Activated T-cell treated with anti-CD3 and anti-CD28 coated beads, Interleukin-2, amount 50 U/mL, for 1 hour (primary cell): ENCODE data around the gene RIN3.

Experiments used
- DNase-seq: peaks from one replicate; pipeline ENCODE4 v3.0.0-alpha.2; 2020

Gene RIN3, protein sequence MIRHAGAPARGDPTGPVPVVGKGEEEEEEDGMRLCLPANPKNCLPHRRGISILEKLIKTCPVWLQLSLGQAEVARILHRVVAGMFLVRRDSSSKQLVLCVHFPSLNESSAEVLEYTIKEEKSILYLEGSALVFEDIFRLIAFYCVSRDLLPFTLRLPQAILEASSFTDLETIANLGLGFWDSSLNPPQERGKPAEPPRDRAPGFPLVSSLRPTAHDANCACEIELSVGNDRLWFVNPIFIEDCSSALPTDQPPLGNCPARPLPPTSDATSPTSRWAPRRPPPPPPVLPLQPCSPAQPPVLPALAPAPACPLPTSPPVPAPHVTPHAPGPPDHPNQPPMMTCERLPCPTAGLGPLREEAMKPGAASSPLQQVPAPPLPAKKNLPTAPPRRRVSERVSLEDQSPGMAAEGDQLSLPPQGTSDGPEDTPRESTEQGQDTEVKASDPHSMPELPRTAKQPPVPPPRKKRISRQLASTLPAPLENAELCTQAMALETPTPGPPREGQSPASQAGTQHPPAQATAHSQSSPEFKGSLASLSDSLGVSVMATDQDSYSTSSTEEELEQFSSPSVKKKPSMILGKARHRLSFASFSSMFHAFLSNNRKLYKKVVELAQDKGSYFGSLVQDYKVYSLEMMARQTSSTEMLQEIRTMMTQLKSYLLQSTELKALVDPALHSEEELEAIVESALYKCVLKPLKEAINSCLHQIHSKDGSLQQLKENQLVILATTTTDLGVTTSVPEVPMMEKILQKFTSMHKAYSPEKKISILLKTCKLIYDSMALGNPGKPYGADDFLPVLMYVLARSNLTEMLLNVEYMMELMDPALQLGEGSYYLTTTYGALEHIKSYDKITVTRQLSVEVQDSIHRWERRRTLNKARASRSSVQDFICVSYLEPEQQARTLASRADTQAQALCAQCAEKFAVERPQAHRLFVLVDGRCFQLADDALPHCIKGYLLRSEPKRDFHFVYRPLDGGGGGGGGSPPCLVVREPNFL

DNA sequence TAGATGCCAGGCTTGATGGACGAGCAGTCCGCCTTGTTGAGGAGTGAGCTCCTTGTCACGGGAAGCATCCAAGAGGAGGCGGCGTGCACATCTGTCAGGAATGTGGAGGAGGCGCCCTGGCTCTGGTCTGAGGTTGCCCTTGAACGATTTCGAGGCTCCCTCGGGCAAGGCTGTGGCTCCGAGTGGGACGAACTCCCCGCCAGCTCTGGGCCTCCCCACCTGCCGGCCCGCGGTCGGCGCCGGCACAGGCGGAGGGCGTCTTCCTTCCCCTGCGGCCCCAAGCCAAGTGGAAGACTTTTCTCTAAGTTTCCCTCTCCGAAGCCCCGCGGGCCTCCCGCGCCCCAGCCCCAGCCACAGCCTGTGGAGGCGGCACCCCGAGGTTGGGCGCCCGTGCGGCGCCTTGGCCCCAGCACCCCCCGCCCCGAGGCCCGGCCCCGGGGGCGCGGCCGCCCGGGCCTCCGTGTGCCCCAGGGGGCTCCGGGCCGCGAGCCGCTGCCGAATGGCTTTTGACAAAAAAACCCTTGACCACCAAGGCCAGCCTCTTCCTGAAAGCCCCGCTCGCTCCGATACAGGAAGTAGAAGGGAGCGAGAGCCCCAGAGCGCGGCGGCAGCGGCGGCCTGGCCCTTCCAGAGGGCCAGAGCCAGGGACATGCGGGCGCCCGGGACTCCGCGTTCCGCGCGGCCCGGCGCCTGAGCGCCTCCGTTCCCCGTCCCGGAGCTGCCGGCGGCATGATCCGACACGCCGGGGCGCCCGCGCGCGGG, at the start of gene RIN3:
RIN3 (plus strand) TSS at position 578 of the 762 bp plus-strand sequence; CDS start at position 730, 152 bp downstream.
- DNase-seq, result peak; percentile 67

DNA sequence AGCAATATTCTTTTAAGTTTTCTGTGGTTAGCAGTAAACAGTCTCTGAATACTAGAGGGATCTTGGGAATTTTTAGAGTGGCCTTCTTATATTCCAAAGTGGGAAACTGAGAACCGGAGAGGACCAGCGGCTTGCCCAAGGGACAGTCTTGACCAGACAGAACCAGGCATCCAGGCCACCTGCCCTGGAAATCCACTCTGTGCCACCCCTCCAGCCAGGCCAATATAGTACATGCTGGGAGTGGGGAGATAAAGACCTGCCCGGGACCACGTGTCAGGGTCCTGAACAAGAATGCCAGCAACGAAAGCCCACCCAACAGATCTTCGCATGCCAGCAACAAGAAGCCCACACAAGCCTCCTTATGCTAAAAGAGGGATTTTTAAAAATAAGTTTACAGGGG, 49.4 kb upstream of the RIN3 start:
- DNase-seq, result no peak

DNA sequence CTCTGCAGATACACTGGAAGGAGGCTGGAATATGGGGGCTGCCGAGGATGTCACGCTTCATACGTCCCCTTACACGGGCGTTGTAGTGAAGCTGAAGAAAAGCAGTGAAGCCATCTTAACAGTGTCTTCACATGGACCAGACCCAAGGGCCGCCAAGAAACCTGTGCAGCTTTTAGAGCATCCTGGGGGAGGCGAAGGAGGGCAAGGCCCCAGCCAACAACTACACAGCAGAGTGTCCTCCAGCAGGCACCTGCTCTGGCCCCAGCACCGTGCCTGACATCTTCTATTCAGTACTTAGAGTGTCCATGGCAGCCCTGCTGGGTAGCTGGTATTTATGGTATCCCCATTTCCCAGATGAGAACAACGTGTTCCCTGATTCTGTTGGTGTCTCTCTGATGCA, 48.9 kb upstream of the RIN3 start:
- DNase-seq, result no peak

DNA sequence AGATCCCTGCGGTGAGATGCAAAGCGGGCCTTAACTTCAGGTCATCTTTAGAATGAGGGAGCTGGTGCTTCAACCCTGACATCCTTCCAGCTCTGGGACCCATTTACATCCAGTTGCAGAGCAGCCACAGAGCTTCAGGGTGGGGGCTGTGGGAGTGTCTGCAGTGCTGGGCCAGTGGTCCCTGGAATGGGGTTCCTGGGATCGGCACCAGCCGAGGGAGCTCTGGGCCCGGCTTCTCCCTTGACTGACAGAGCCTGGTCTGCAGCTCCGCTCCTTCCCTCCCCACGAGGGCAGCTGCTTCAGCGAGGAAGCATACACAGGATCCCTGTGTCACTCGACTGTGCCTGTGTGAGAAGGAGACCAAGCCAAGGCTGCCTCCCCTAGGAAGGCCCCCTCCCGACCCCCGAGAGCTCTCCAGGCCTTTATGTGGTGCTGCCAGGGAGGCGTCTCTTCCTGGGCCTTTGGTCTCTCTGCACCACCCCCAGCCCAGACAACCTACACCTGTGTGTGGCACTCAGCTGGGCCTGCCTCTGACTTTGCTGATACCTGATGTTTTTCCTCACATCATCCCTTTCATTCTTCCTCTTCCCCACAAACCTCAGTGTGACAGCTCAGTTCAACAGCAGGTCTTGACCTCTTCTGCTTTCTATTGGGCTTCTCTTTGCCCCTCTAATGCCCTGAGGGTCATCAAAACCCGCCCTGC, 48.1 kb upstream of the RIN3 start:
- DNase-seq, result no peak

DNA sequence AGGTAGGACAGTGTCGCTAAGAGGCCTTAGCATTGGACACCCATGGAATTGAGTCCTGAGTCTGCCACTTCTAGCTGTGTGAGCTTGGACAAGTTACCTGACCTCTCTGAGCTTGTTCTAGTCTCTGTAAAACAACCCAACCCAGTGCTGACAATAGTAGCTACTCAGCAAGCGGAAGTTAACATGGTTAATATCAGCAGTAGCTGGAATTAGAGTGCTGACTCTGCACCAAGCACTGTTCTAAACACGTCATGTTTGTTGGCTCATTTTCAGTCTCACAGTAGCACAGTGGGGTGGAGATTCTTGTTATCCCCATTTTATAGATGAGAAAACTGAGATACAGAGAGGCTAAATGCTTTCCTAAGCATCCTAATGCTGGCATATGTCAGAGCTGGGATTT, 47.5 kb upstream of the RIN3 start:
- no peak for DNase-seq

DNA sequence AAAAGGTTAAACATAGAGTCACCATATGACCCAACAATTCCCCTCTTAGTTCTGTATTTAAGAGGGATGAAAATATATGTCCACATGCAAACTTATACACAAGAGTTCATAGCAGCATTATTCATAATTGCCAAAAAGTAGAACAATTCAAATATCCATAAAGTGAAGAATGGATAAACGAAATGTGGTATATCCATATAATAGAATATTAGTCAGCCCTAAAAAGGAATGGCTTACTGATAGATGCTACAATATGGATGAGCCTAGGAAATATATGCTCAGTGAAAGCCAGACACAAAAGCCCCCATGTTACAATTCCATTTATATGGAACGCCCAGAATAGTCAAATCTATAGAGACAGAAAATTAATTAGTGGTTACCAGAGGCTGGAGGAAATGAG, 44.1 kb upstream of the RIN3 start:
- no peak for DNase-seq

DNA sequence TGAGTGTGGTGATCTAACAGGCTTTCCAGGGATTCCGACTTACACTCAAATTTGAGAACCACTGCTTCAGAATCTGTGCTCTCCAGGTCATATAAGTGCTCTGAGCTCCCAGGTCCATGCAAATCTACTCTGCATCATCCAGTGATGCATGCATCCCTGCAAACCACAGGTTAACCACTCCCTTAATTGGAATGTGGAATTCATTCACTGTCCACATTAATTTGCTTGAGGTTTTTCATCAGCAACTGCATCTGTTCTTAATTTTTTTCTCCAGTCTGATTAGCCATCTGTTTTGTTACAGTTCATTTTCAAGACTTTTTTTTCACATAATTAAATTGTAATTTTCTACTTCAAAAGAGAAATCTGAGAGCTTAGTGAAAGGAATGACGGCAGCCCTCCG, 43.4 kb upstream of the RIN3 start:
- DNase-seq, result no peak

DNA sequence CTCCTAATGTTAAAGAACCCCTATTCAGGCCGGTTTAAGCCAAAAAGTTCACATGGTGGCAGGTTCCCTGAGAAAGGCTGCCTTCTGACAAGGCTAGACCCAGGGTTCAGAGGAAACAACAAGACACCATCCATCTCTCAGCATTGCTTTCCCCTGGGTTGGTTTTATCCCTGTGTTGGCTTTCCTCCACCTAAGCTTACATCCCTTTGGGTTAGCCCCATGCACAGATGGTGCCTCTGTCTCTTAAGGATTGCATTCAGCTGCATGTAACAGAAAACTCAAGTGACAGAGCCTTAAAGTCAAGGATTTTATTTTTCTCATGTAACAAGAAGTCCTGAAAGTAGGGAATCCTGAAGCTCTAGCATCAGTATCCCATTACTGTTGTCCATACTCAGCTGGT, 42.8 kb upstream of the RIN3 start:
- no peak for DNase-seq

DNA sequence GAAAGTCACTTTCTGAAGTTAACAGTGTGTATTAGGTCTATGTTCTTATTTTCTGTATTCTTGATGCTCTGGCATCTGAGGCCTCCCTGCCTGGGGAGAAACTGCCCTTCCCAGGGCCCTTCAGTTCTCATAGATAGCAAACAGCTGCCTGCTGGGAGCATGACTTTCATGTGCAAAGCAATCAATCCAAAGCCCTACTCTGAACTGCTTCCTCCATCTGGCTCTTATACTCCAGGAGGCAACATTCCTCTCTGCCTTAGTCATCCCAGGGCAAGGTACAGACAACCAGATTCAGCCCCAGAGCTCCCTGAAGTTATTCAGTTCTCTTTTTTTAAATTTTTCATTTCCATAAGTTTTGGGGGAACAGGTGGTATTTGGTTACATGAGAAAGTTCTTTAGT, 41.7 kb upstream of the RIN3 start:
- no peak for DNase-seq

DNA sequence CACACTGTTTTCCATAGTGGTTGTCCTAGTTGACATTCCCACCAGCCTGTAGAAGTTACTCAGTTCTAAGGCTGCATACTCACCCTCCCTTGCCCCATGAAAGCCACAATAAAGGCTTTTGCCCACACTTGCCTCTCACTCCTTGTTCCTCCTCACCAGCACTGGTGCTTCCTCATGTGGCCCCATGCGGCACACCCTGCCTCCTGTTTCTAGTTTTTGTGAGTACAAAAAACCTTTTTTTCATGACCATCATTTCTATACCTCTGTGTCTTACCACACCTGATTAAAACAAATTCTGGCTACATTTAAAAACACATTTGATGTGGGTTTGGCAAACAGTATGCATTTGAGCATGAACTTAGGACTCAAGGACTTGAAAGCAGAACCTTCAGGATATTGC, 40.7 kb upstream of the RIN3 start:
- DNase-seq, result no peak

DNA sequence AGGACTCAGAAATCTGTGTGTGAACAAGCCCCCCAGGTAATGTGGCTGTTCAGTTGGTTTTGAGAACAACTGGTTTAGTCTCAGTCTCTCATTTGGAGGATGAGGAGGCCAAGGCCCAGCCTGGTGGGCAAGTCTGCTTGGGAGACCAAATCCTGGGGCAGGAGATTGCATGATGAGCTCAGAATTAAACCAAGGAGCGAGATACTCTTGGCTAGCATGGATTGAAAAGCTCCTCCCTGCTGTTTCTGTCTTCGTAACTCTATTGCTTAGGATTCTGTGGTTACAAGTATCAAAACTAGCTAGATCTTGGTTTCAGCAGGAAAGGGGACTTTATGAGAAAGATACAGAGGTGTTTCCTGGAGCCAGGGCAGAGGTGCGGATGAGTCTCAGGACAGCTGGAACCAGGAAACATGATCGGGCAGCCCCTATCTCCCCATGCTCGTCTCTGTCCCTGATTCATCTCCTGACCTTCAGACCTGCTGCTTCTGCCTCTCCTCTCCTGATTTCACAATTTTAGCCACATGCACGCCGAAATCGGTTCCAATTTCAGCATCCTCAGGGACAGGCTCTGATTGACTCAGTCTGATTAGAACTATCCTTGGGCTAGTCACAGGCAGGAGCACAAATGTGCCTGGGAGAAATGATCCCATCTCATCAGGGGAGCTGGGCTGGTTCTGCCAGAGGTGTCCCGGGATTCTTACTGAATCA, 40.2 kb upstream of the RIN3 start:
- DNase-seq, result no peak

DNA sequence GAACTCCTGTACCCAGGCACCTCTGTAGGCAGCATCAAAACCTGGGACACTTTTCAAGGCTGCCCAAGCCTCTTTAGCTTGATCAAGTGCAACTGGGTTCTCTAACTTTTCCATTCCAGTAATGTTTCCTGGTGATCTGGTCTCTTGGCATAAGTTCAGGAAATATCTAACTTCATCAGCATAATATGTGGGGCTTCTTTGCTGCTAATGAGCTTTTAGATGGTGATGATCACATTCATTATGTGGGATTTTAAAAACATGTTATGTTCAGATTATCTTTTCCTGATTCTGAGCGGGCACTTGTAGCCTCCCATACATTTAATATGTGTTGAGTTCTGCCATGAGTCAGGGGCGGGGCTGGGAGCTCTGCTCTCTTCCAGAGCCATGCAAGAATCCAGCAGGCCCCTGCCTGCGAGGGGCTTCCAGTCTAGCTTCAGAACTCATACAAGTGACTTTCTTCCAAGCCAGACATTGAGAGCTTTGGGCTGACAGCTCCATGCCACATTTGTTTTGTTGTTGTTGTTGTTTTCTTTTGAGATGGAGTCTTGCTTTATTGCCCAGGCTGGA, 39.5 kb upstream of the RIN3 start:
- no peak for DNase-seq

DNA sequence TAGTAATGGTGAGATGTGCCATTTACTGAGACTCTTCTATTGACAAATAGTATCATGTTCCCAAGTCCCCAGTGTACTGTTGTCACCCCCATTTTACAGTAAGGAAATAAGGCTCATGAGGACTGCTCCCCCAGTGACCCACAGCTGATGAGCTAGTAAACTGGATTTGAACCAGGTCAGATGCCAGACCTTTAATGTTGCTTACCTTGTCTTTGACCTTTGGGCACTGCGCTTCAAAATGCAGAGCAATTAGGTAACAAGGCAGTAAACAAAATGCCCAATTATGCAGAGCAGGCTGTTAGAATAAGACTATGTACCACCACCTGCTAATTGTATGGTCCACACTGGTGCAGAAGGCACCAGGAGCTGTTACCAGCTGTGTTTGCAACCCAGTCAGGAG, 38.5 kb upstream of the RIN3 start:
- no peak for DNase-seq

DNA sequence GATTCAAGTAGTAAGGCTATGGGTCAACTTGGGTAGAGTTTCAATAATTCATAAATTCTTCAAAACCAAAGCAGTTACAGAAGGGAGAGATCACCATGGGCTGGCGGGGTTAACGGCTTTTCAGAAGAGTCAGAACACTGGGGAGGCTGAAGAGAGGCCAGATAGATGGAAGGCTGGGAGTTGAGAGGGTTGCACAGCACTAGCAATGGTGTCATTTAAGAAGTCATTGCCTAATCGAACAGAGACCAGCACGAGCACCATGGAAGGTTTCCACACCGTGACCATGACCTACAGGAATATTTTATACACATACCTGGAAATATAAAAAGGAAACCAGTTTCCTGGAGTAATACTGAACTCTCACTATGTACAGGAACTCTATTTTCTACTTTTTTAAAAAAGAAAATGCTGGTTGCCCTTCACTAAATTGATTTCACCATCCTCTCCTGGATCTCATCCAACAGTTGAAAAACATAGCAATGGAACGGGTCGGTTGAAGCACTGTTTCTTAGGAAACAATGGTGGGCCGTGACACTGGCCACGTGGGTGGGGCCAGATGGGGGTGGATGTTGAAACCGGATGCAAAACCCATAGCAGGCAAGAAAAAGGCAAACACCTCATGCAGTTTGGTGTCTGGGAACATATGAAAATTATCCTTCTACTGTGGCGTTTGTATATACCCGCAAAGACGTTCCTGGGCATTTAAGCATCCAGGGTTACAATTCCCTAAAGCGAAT, 38.0 kb upstream of the RIN3 start:
- no peak for DNase-seq

DNA sequence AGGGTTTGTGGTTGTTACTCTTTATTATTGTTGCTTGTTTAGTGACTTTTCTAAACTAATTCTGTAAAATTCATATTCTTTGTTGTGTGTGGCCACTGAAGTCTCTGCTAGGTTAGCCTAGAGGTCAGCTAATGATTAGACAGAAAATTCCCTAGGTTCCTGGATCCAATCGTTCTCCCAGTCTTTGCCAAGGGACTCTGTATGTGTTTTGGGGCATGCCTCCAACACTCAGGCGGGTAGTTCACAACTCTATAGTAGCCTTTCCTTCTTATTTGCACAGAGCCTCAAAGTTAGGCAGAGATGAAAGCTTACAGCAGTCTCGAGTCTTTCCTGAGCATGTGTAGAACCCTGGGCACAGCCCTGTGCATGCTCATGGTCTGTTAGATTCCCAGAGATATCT, 32.7 kb upstream of the RIN3 start:
- DNase-seq, result no peak

DNA sequence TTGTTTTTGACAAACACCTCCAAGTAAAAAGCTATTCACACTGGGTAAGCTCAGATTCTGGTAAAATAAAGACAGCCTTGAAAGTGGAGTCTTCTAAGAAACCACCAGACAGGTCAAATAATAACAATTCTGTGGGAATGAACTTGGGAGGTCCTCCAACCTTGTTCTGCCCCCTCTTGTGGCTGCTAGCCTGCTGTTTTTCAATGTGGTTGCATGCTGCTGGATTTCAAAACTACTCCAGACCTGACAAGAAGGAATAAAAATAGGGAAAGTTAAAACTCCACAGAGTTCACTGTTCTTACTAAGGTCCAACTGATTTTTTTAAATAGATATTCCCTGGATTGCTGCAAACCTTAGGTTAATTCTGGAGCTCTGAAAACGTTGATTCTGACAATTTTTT, 32.2 kb upstream of the RIN3 start:
- DNase-seq, result no peak

DNA sequence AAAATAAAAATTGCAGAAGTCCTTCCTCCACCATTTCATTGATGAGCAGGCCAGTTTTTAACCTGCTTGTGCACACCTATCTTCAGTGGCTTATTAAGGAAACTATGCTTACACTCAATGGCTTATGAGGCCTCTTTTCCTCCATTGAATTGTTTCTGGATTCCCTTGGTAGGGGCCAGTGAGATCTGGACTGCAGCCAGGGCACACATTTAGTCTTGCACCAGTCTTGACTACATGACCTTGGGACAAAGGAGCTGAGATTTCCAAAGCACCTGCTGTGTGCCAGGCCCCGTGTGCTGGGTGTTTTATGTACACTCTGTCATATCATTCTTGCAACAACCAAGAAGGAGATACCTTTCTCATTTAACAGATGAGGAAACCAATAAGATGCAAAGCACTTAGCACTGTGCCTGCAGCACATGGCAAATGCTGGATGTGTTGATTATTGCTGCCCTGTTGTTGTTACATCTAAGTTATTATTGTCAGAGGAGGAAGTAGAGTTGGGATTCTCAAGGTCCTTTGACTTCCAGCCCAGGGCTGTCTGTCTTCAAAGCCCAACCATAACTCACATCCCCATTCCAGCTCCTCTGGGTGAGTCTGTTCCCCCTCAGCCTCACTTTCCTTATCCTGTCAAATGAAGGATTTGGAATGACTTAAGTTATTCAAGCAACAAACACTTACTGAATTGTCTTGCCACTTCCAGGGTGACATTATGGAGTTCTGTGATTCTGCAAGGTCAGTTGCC, 31.6 kb upstream of the RIN3 start:
- DNase-seq, result no peak

DNA sequence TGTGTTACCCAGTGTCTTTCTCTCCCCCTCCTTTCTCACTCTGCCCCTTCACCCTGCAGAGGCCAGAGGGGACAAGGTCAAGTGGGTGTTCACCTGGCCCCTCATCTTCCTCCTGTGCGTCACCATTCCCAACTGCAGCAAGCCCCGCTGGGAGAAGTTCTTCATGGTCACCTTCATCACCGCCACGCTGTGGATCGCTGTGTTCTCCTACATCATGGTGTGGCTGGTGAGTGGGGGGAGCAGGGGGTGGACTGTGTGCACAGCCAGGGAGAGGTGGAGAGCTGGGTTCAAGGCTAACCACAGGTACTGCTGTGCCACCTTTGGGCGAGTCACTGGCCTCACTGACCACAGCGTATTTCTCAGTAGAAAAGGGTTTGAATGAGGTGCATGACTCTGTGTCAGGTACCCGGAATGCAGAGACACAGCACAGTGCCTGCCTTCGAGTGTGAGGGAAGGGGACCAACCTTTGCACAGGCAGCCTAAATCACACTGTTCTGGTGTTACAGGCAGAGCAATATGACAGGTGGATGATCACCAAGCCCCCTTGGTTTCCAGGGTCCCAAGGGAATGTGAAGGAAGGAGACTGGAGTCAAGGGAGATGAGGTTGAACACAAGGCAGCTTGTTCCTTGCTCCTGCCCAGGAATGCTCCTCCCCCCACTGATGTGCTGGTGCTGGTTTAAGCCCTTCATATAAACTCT, 30.8 kb upstream of the RIN3 start:
- no peak for DNase-seq

DNA sequence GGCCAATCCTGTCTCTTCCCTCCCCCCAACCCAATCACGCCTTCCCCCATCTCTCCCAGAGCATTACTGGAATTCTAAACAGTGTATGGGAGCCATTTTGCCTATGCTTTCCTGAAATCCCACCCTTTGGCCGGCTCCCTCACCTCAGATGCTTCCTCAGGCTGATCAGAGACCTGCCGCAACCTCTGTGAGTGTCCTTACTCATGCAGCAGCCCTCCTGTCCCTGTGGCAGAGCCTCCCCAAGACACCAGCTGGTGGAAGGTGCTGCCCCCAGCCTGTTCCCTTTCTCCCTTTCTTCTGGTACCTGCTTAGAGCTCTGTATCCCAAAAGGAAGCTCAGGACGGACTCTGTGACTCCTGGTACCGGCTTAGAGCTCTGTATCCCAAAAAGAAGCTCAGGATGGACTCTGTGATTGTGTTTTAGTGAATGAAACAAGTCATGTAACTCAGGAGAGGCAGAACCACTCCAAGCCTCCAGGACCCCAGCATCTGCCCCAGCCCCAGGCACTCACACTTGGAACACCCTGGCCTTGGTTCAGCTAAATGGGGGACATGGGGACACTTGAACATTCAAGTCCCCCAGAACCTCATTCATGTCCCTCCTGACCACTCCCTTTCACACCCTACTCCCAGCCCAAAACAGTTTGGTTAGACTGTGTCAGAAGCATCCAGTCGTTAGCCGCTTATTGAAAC, 29.3 kb upstream of the RIN3 start:
- no peak for DNase-seq
